H1 (cell line): ENCODE results near the gene PASK.

ENCODE experiments used
- BACH1 ChIP-seq: IDR thresholded peaks from 2 replicates; pipeline ENCODE4 v1.6.1; 2012; ENCODE audit warnings: low read length, improper control_type of control experiment
- BRCA1 ChIP-seq: IDR thresholded peaks from 2 replicates; pipeline ENCODE4 v1.6.1; 2012; ENCODE audit warnings: low read depth, low read length, improper control_type of control experiment
- CREB1 ChIP-seq: IDR thresholded peaks from 2 replicates; pipeline ENCODE4 v1.6.1; 2012; ENCODE audit warnings: inconsistent platforms
- CTCF ChIP-seq, 3 experiments: IDR thresholded peaks; 1 replicate in 2 of 3; 2 replicates in 1 of 3; pipeline versions ENCODE4 v1.5.1 to v1.6.1; 2011; ENCODE audit warnings: low read length in 3 of 3, mild to moderate bottlenecking in 3 of 3, inconsistent platforms in 2 of 3, low read depth in 1 of 3, moderate library complexity in 1 of 3; ENCODE audit not compliant: insufficient read depth in 1 of 3; ENCODE audit errors: control extremely low read depth in 1 of 3
- EP300 ChIP-seq, 2 experiments: IDR thresholded peaks; 1 replicate in 1 of 2; 2 replicates in 1 of 2; pipeline ENCODE4 v1.6.1; 2011 to 2012; ENCODE audit warnings: low read depth in 2 of 2, low read length in 2 of 2, mild to moderate bottlenecking in 2 of 2, borderline replicate concordance in 1 of 2, inconsistent platforms in 1 of 2, moderate library complexity in 1 of 2
- JUND ChIP-seq: IDR thresholded peaks from 2 replicates; pipeline ENCODE4 v1.6.1; 2011; ENCODE audit warnings: mild to moderate bottlenecking, improper control_type of control experiment, low read length
- PHF8 ChIP-seq: fragments of 200-600 bp; sonication (generic); conservative IDR thresholded peaks from 2 replicates; pipeline ENCODE4 v1.7.1; 2012; ENCODE audit warnings: low read depth, mild to moderate bottlenecking, inconsistent platforms, low read length, moderate library complexity
- POLR2A ChIP-seq, 2 experiments: IDR thresholded peaks; 1 replicate in 1 of 2; 2 replicates in 1 of 2; pipeline ENCODE4 v1.6.1; 2011; ENCODE audit warnings: low read depth in 2 of 2, low read length in 2 of 2, mild to moderate bottlenecking in 2 of 2; ENCODE audit errors: control extremely low read depth in 1 of 2
- POLR2AphosphoS5 ChIP-seq: IDR thresholded peaks from 2 replicates; pipeline ENCODE4 v1.6.1; 2011; ENCODE audit warnings: low read depth, low read length
- POU5F1 ChIP-seq: IDR thresholded peaks from 2 replicates; pipeline ENCODE4 v1.6.1; 2011; ENCODE audit warnings: low read depth, mild to moderate bottlenecking, low read length, moderate library complexity
- SIX5 ChIP-seq: IDR thresholded peaks from 2 replicates; pipeline ENCODE4 v1.6.1; 2011; ENCODE audit warnings: mild to moderate bottlenecking, low read depth, low read length
- ZNF274 ChIP-seq: IDR thresholded peaks from 2 replicates; pipeline ENCODE4 v1.7.0; 2012; ENCODE audit warnings: low read length, borderline replicate concordance; ENCODE audit errors: extremely low read depth

- TF ChIP-seq BRCA1 (no peak), CTCF (IDR thresholded peaks at IDR 0.05; ENCODE audit: control extremely low read depth in 1 of 3, insufficient read depth in 1 of 3, low read depth in 1 of 3, low read length in 3 of 3) (no peak), ZNF274 (no peak), EP300 (IDR thresholded peaks at IDR 0.05; ENCODE audit: borderline replicate concordance in 1 of 2, low read depth in 2 of 2, low read length in 2 of 2) (no peak), POU5F1 (no peak), JUND (no peak), POLR2A (IDR thresholded peaks at IDR 0.05; ENCODE audit: control extremely low read depth in 1 of 2, low read depth in 2 of 2, low read length in 2 of 2) (no peak), SIX5 (no peak), CREB1 (no peak), PHF8 (no peak), POLR2AphosphoS5 (no peak), BACH1 (no peak)
Observed at GRCh38 chr2:241161646-241162281, 12.5 kb upstream of the PASK start.
